Type B pancreatic cell (in vitro differentiated cells): ENCODE results near the gene PRIMPOL. TPM values are rescaled to one million over a fixed set of nuclear protein-coding genes. Genes with fewer than 3 reads are reported as not detected.

Source experiments
- DNase-seq: peaks from one replicate; pipeline ENCODE4 v3.0.0; 2021; ENCODE audit warnings: mixed read lengths; ENCODE audit not compliant: unreplicated experiment; ENCODE audit errors: extremely low spot score
- H3K27ac Mint-ChIP-seq: 2 replicates; pipeline ENCODE4 v1.8.0; 2021; ENCODE audit warnings: mild to moderate bottlenecking, mixed read lengths
- H3K27me3 Mint-ChIP-seq: 2 replicates; pipeline ENCODE4 v1.8.0; 2021; ENCODE audit warnings: mixed read lengths
- H3K36me3 Mint-ChIP-seq: 2 replicates; pipeline ENCODE4 v1.8.0; 2021; ENCODE audit warnings: mixed read lengths
- H3K4me1 Mint-ChIP-seq: one replicate; pipeline ENCODE4 v1.8.0; 2021; ENCODE audit warnings: mixed read lengths; ENCODE audit not compliant: unreplicated experiment
- H3K4me3 Mint-ChIP-seq: 2 replicates; pipeline ENCODE4 v1.8.0; 2021; ENCODE audit warnings: mild to moderate bottlenecking, mixed read lengths
- H3K9me3 Mint-ChIP-seq: 2 replicates; pipeline ENCODE4 v1.8.0; 2021; ENCODE audit warnings: mixed read lengths
- total RNA-seq: library from RNA; stranded (reverse); gene quantifications from 2 replicates; pipeline ENCODE4 v1.2.1, GENCODE V29; 2021; ENCODE audit warnings: low replicate concordance
- TF ChIP-seq, protein P1 (sequence below): fragments of 200-600 bp; sonication (generic); conservative IDR thresholded peaks from 2 replicates; pipeline ENCODE4 v1.5.0; 2021; ENCODE audit warnings: antibody characterized with exemption, mild to moderate bottlenecking

The PRIMPOL gene
- total RNA-seq, 1 donor from 2014 or later = 24.6 TPM

DNA sequence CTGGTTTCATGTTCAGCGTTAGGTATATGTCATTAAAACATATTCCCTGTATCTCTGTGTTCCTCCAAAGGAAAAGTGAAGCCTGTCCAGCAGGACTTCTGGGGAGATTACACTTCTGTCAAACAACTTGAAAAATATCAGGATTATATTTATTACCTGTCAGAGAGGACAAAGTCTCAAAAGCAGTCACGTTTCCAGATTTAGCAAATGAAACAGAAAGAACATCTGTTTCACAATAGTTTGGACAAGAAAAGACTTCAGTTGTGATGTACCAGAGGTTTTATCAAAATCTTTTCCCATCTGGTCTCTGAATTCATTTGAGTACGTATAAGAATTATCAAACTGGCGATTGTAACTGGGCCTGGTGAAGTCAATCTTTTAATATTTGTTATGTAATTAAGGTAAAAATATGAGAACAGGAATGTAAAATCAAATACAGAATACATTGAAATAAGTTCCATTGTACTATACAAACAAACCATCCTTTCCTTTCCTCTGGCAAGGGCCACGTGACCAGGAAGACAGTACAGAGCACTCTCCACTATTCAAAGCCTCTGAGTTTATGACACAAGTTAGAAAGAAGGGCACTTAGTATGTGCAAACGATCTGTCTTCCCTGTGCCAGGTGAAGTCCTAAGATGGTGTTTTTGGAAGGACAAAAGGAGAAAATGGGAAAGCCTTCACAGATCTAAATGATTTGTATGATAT is 3.5 kb upstream of the PRIMPOL start:
- TF ChIP-seq, protein P1, sequence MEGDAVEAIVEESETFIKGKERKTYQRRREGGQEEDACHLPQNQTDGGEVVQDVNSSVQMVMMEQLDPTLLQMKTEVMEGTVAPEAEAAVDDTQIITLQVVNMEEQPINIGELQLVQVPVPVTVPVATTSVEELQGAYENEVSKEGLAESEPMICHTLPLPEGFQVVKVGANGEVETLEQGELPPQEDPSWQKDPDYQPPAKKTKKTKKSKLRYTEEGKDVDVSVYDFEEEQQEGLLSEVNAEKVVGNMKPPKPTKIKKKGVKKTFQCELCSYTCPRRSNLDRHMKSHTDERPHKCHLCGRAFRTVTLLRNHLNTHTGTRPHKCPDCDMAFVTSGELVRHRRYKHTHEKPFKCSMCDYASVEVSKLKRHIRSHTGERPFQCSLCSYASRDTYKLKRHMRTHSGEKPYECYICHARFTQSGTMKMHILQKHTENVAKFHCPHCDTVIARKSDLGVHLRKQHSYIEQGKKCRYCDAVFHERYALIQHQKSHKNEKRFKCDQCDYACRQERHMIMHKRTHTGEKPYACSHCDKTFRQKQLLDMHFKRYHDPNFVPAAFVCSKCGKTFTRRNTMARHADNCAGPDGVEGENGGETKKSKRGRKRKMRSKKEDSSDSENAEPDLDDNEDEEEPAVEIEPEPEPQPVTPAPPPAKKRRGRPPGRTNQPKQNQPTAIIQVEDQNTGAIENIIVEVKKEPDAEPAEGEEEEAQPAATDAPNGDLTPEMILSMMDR = no peak
- H3K4me3 Mint-ChIP-seq = peak overlapping the region; percentile 94
- no peak for DNase-seq
- H3K27ac Mint-ChIP-seq = peak overlapping the region; percentile 57
- no peaks in the 10 kb centered on the region for H3K9me3 Mint-ChIP-seq
- peaks cover 44% of the 10 kb centered on the region for H3K4me1 Mint-ChIP-seq
- no peaks in the 10 kb centered on the region for H3K27me3 Mint-ChIP-seq
- H3K36me3 Mint-ChIP-seq = peaks cover 23% of the 10 kb centered on the region

DNA sequence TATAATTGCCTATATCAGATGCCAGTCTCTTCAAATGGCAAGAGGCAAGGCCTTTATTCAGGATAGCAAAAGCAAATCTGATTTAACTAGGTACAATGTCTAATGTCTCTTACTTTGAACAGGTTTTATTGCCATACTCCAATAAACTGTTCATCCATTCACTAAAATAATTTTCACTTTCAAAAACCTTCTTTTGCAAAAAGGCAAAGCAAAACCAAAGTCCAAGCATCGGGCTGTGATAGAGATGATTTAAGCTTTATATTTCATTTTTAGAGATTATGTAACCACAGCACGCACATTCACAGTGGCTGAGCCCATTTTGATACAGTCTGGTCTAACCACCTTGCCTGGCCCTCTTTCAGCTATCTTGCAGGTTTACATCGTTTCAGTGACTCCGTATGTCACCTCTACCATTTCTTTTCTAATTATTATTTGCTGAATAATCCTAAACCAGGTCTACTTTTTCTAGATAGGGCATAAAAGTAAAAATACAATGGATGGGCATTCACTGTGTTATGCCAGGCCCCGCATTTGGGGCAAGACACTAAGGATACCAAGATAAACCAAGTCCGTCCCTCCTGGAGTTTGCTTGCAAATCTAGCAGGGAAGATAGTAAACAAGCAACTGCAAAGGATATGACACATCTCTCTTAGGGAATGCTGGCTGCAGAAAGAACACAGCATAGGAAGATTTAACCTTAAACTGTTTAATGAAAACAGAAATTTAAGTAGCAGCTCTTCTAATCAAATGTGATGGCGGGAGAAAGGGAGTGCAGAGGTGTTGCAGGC is 2.1 kb upstream of the PRIMPOL start:
- H3K9me3 Mint-ChIP-seq = no peaks in the 10 kb centered on the region
- no peak for DNase-seq
- no peaks in the 10 kb centered on the region for H3K27me3 Mint-ChIP-seq
- H3K27ac Mint-ChIP-seq = peak overlapping the region; percentile 92
- H3K4me3 Mint-ChIP-seq = peak overlapping the region; percentile 94
- TF ChIP-seq, protein P1 = no peak
- peaks cover 51% of the 10 kb centered on the region for H3K4me1 Mint-ChIP-seq
- H3K36me3 Mint-ChIP-seq = peaks cover 15% of the 10 kb centered on the region

DNA sequence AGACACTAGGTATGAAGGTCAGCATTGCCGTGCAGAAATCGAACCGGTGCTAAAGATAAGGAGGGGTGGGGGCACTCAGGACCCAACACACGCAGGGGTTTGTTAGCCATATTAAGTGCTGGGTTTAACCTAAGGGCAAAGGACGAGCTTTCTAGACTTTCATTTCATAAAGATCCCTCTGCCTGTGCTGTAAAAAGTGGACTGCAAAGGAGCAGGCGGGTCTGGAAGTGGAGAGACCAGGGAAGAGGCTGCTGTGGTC is 1.6 kb upstream of the PRIMPOL start:
- H3K27ac Mint-ChIP-seq = peak overlapping the region; percentile 92
- peaks cover 13% of the 10 kb centered on the region for H3K36me3 Mint-ChIP-seq
- no peaks in the 10 kb centered on the region for H3K9me3 Mint-ChIP-seq
- peaks cover 51% of the 10 kb centered on the region for H3K4me1 Mint-ChIP-seq
- H3K27me3 Mint-ChIP-seq = no peaks in the 10 kb centered on the region
- H3K4me3 Mint-ChIP-seq = peak overlapping the region; percentile 94
- TF ChIP-seq, protein P1 = no peak
- DNase-seq = no peak

DNA sequence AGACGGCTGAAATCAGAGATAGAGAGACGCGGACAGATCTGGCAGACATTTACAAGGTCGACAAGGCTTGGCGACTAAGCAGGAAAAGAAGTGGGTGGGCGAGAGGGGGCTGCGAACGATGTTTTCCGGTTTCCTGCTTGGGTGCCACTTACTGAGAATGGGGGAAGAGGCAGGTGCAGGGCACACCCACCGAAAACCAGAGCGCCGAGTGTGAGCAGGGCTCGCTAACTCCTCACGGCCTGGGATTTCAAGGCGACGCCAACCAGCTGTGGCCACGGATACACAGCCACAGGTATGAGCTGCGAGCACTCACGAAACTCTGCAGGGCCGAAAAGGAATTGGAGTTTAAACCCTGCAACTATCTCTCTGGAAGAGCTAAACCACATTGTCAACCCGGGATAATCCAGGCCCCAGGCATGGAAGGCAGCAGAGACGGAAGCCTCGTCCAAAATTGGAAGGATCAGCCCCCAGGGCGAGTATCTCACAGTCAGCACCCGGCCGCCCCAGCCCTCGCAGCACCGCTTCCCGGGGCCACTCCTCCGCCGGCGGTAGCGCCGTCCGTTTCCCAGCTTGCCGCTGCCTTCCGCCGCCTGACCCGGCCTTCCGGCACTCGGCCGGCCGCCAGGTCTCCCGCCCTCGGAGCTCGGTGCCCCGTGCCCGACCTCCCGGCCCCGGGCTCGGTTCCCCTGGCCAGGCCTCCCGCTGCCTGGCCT is 1.1 kb upstream of the PRIMPOL start:
- Mint-ChIP-seq H3K9me3 (no peaks in the 10 kb centered on the region), H3K4me3 (peak overlapping the region; percentile 94), H3K27me3 (no peaks in the 10 kb centered on the region), H3K36me3 (peaks cover 13% of the 10 kb centered on the region), H3K4me1 (peaks cover 51% of the 10 kb centered on the region), H3K27ac (peak overlapping the region; percentile 92)
- DNase-seq = peak; percentile 73
- TF ChIP-seq, protein P1 = no peak

DNA sequence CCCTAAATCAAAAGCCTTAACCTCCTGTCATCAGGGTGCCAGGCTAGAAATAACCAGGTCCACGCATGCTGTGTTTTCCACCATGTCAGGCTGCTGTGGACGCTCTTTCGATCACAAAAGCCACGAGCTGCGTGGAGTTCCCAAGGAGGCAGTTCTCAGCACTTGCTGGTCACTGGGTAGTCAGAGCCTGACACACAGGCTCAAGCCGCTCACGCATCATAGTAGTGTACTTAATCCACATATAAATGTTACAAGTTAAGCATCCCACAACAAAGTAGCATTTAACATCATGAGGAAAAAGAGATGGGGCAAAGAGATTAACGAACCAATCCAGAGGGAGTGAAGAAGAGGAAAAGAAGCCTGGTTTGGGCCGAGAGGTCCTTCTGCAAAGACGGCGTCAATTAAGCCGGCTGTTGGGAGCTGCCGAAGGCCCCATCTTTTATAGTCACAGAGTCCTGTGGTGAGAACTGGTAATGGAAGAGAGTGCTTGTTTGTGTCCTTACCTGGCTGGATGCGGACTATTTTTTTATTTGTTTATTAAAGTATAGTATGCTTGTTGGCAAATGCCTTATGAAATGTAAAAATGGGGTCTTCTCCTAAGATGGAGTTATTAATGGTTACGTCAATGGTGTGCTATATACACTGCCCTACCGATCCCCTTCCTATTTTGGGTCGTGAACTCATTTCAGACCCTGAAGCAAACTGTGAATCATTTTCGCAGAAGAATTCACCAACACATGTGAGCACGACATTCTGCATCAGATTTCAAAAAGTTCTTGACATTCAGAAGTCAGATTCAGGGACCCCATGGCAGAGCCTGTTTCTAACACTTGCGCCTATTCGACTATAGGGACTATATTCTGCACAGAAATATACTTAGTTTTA is 675 bp downstream of the PRIMPOL start:
- peaks cover 41% of the 10 kb centered on the region for H3K4me1 Mint-ChIP-seq
- H3K36me3 Mint-ChIP-seq = peaks cover 5% of the 10 kb centered on the region
- TF ChIP-seq, protein P1 = peak; percentile 49
- H3K27me3 Mint-ChIP-seq = no peaks in the 10 kb centered on the region
- no peaks in the 10 kb centered on the region for H3K9me3 Mint-ChIP-seq
- H3K4me3 Mint-ChIP-seq = peak overlapping the region; percentile 89
- peak overlapping the region; percentile 89 for H3K27ac Mint-ChIP-seq
- no peak for DNase-seq
